ENCODE measurements around the gene M1AP. TPM values are rescaled to one million over a fixed set of nuclear protein-coding genes. Genes with fewer than 3 reads are reported as not detected.

M1AP gene
- total and polyA plus RNA-seq, 9 of the 15 experiments (the other 6 are each of a cell fraction or from before 2014, with no cell fraction given) = 0.06 to 0.33 (median 0.11) TPM; not detected in 4

GRCh38 chr2:74554820-74555531, 93.2 kb downstream of the M1AP start (continued):
- TF ChIP-seq, protein P1, sequence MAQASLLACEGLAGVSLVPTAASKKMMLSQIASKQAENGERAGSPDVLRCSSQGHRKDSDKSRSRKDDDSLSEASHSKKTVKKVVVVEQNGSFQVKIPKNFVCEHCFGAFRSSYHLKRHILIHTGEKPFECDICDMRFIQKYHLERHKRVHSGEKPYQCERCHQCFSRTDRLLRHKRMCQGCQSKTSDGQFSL (CRISPR knock-in tag; IDR thresholded peaks at IDR 0.05) = peak; percentile 30; the same call in 1 of the 2 replicates
- TF ChIP-seq, protein P1 (tag; IDR thresholded peaks at IDR 0.05) = no peak
- TF ChIP-seq ATF2 (CRISPR knock-in tag; IDR thresholded peaks at IDR 0.05) = 0 out of 2 replicates have a peak, but pooled peaks have one; percentile 55
- no peak; the same call in 1 of the 2 replicates for TF ChIP-seq CREM (IDR thresholded peaks at IDR 0.05; ENCODE audit: low read depth)
- TF ChIP-seq SOX6 (IDR thresholded peaks at IDR 0.05) = 0 out of 2 replicates have a peak, but pooled peaks have one; percentile 7
- TF ChIP-seq HDGF (IDR thresholded peaks at IDR 0.05) = no peak
- peak; percentile 68; the same call in 1 of the 2 replicates for TF ChIP-seq PHF8 (IDR thresholded peaks at IDR 0.05; ENCODE audit: borderline replicate concordance, low read length)
- TF ChIP-seq EP400 (IDR thresholded peaks at IDR 0.05) = peak; percentile 53
- TF ChIP-seq NCOA6 (IDR thresholded peaks at IDR 0.05) = peak; percentile 14
- peak in 1 of 2 experiments; percentile 21 for TF ChIP-seq E2F6 (IDR thresholded peaks at IDR 0.05; ENCODE audit: borderline replicate concordance in 1 of 2, extremely low read depth in 1 of 2, insufficient read depth in 1 of 2, insufficient read length in 1 of 2, low read depth in 1 of 2, low read length in 1 of 2, poor library complexity in 1 of 2, severe bottlenecking in 1 of 2)
- TF ChIP-seq ZNF384 (IDR thresholded peaks at IDR 0.05; ENCODE audit: low read depth, low read length) = no peak
- TF ChIP-seq L3MBTL2 (IDR thresholded peaks at IDR 0.05) = peak; percentile 73
- TF ChIP-seq TBL1XR1 (IDR thresholded peaks at IDR 0.05; ENCODE audit: low read length in 2 of 2) = no peak
- TF ChIP-seq MYC (IDR thresholded peaks at IDR 0.05; ENCODE audit: low read depth, low read length) = no peak
- TF ChIP-seq MYC (CRISPR knock-in tag; IDR thresholded peaks at IDR 0.05; ENCODE audit: borderline replicate concordance, low read depth) = no peak; the same call in 1 of the 2 replicates
- TF ChIP-seq, protein P2, sequence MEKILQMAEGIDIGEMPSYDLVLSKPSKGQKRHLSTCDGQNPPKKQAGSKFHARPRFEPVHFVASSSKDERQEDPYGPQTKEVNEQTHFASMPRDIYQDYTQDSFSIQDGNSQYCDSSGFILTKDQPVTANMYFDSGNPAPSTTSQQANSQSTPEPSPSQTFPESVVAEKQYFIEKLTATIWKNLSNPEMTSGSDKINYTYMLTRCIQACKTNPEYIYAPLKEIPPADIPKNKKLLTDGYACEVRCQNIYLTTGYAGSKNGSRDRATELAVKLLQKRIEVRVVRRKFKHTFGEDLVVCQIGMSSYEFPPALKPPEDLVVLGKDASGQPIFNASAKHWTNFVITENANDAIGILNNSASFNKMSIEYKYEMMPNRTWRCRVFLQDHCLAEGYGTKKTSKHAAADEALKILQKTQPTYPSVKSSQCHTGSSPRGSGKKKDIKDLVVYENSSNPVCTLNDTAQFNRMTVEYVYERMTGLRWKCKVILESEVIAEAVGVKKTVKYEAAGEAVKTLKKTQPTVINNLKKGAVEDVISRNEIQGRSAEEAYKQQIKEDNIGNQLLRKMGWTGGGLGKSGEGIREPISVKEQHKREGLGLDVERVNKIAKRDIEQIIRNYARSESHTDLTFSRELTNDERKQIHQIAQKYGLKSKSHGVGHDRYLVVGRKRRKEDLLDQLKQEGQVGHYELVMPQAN (IDR thresholded peaks at IDR 0.05; ENCODE audit: borderline replicate concordance) = no peak
- peak; percentile 41 for TF ChIP-seq CTBP1 (IDR thresholded peaks at IDR 0.05; ENCODE audit: borderline replicate concordance)
- TF ChIP-seq, protein P3, sequence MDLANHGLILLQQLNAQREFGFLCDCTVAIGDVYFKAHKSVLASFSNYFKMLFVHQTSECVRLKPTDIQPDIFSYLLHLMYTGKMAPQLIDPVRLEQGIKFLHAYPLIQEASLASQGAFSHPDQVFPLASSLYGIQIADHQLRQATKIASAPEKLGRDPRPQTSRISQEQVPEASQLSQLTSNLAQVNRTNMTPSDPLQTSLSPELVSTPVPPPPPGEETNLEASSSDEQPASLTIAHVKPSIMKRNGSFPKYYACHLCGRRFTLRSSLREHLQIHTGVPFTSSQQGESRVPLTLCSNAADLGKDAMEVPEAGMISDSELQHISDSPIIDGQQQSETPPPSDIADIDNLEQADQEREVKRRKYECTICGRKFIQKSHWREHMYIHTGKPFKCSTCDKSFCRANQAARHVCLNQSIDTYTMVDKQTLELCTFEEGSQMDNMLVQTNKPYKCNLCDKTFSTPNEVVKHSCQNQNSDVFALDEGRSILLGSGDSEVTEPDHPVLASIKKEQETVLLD (IDR thresholded peaks at IDR 0.05) = peak; percentile 62; the same call in 1 of the 2 replicates
- TF ChIP-seq, protein P4, sequence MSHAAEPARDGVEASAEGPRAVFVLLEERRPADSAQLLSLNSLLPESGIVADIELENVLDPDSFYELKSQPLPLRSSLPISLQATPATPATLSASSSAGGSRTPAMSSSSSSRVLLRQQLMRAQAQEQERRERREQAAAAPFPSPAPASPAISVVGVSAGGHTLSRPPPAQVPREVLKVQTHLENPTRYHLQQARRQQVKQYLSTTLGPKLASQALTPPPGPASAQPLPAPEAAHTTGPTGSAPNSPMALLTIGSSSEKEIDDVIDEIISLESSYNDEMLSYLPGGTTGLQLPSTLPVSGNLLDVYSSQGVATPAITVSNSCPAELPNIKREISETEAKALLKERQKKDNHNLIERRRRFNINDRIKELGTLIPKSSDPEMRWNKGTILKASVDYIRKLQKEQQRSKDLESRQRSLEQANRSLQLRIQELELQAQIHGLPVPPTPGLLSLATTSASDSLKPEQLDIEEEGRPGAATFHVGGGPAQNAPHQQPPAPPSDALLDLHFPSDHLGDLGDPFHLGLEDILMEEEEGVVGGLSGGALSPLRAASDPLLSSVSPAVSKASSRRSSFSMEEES (CRISPR knock-in tag; IDR thresholded peaks at IDR 0.05) = no peak
